Panc1 (cell line): ENCODE measurements around the gene SLC35D2. TPM values are rescaled to one million over a fixed set of nuclear protein-coding genes. Genes with fewer than 3 reads are reported as not detected.

ENCODE experiments used
- ATAC-seq: fragments of 200-7000 bp; cut with Tn5 transposase; 2 replicates; pipeline ENCODE4 v1.9.1; 2020; ENCODE audit warnings: mild to moderate bottlenecking, moderate library complexity
- BruUV-seq: library from RNA; stranded (reverse); fragments of 400-500 nt; replicated peaks from 2 replicates; lab custom pipeline; 2021; lab: Mats Ljungman, UMichigan
- CTCF ChIA-PET: fragments of 300-600 bp; sonication (Branson Sonifier 250); formaldehyde crosslinking; loops from one replicate; lab custom pipeline; 2022; ENCODE audit warnings: antibody characterized with exemption; lab: Charles Lee
- POLR2A ChIA-PET: fragments of 300-600 bp; sonication (Branson Sonifier 250); formaldehyde crosslinking; loops from one replicate; lab custom pipeline; 2022; ENCODE audit warnings: antibody characterized with exemption; lab: Charles Lee
- DNase-seq: peaks from one replicate; pipeline ENCODE4 v3.0.0-alpha.2; 2010; ENCODE audit warnings: low read depth, low spot score
- H3K27ac ChIP-seq: 2 replicates; pipeline ENCODE4 v1.5.1; 2011; ENCODE audit warnings: mild to moderate bottlenecking, low read length, inconsistent platforms
- H3K27me3 ChIP-seq: fragments of 200-500 bp; sonication (Bioruptor generic); 2 replicates; pipeline ENCODE4 v1.6.0; 2014; ENCODE audit warnings: low read length, inconsistent platforms; ENCODE audit not compliant: control insufficient read depth, insufficient read depth
- H3K36me3 ChIP-seq: fragments of 200-500 bp; sonication (Bioruptor generic); 2 replicates; pipeline ENCODE4 v1.5.1; 2014; ENCODE audit warnings: inconsistent platforms, mild to moderate bottlenecking, low read length, moderate library complexity; ENCODE audit not compliant: control insufficient read depth, insufficient read depth
- H3K4me1 ChIP-seq: 2 replicates; pipeline ENCODE4 v1.5.1; 2011; ENCODE audit warnings: inconsistent platforms, mild to moderate bottlenecking, low read length, moderate library complexity; ENCODE audit not compliant: control insufficient read depth, insufficient read depth
- H3K4me3 ChIP-seq, 2 experiments: 2 replicates each; pipeline ENCODE4 v1.5.1; 2011 to 2012; ENCODE audit warnings: low read depth in 2 of 2, low read length in 2 of 2, mild to moderate bottlenecking in 2 of 2, inconsistent platforms in 1 of 2, moderate library complexity in 1 of 2
- H3K9me3 ChIP-seq: fragments of 200-500 bp; sonication (Bioruptor generic); 2 replicates; pipeline ENCODE4 v1.5.1; 2014; ENCODE audit warnings: low read depth, mild to moderate bottlenecking, inconsistent platforms, low read length, moderate library complexity; ENCODE audit not compliant: control insufficient read depth, insufficient read depth
- CTCF ChIP-seq: fragments of 450-650 bp; IDR thresholded peaks from 2 replicates; pipeline ENCODE4 v1.5.1; 2017; ENCODE audit warnings: mild to moderate bottlenecking
- POLR2AphosphoS5 ChIP-seq: IDR thresholded peaks from 2 replicates; pipeline ENCODE4 v1.6.1; 2012; ENCODE audit warnings: mild to moderate bottlenecking, low read depth, low read length, moderate library complexity
- REST ChIP-seq, 2 experiments: IDR thresholded peaks; 2 replicates each; pipeline ENCODE4 v1.6.1; 2011 to 2012; ENCODE audit warnings: low read depth in 2 of 2, control low read depth in 1 of 2, low read length in 1 of 2, mild to moderate bottlenecking in 1 of 2, moderate library complexity in 1 of 2; ENCODE audit not compliant: insufficient read depth in 1 of 2
- SIN3A ChIP-seq: IDR thresholded peaks from 2 replicates; pipeline ENCODE4 v1.6.1; 2012; ENCODE audit warnings: low read depth, mild to moderate bottlenecking, low read length, moderate library complexity, borderline replicate concordance; ENCODE audit not compliant: insufficient read depth
- TCF7L2 ChIP-seq: IDR thresholded peaks from 2 replicates; pipeline ENCODE4 v1.6.1; 2011; ENCODE audit warnings: mild to moderate bottlenecking, low read depth, low read length, inconsistent platforms
- in situ Hi-C: cut with HindIII; loops from 2 replicates; pipeline ENCODE4 v1.10.0; 2016; ENCODE audit warnings: low sequenced_read_pairs, low pct_unique_long_range_greater_than_20kb
- intact Hi-C: fragments of 100-400 bp; cut with micrococcal nuclease; formaldehyde crosslinking; loops from one replicate; pipeline ENCODE4 v1.10.0; 2022; ENCODE audit not compliant: unreplicated experiment
- total RNA-seq: library from RNA; stranded (reverse); gene quantifications from one replicate; pipeline ENCODE4 v1.2.1, GENCODE V29; 2021; ENCODE audit not compliant: unreplicated experiment

The SLC35D2 gene
- total RNA-seq, 1 experiment from 2014 or later: 23.7 TPM

GRCh38 chr9:96294159-96294545 is 89.4 kb downstream of the SLC35D2 start:
- CTCF ChIA-PET: no interaction called here
- TF ChIP-seq REST (IDR thresholded peaks at IDR 0.05; ENCODE audit: insufficient read depth in 1 of 2, low read depth in 2 of 2, low read length in 1 of 2) (no peak), TCF7L2 (no peak), SIN3A (no peak), POLR2AphosphoS5 (no peak), CTCF (no peak)
- POLR2A ChIA-PET: no interaction called here
- in situ Hi-C loops (no loop called here), intact Hi-C loops (no loop called here)
- Histone ChIP-seq H3K27me3 (no peaks in the 10 kb centered on the region), H3K4me1 (no peaks in the 10 kb centered on the region), H3K4me3 (no peak overlapping the region), H3K27ac (no peak overlapping the region), H3K36me3 (no peaks in the 10 kb centered on the region), H3K9me3 (no peaks in the 10 kb centered on the region)
- no peak for DNase-seq
- no TSS peak for BruUV-seq
- no peak for ATAC-seq

- POLR2A ChIA-PET: no interaction called here
- TF ChIP-seq SIN3A (no peak), CTCF (no peak), TCF7L2 (no peak), REST (IDR thresholded peaks at IDR 0.05; ENCODE audit: insufficient read depth in 1 of 2, low read depth in 2 of 2, low read length in 1 of 2) (no peak), POLR2AphosphoS5 (no peak)
- ATAC-seq (no peak), DNase-seq (no peak)
- intact Hi-C loops: no loop called here
- Histone ChIP-seq H3K27ac (no peak overlapping the region), H3K27me3 (no peaks in the 10 kb centered on the region), H3K9me3 (no peaks in the 10 kb centered on the region), H3K4me1 (no peaks in the 10 kb centered on the region), H3K36me3 (no peaks in the 10 kb centered on the region), H3K4me3 (no peak overlapping the region)
- CTCF ChIA-PET: no interaction called here
- in situ Hi-C loops: no loop called here
- no TSS peak for BruUV-seq
Observed at GRCh38 chr9:96293498-96294158, 89.9 kb downstream of the SLC35D2 start.
